WTC11 (cell line): ENCODE measurements around the gene ERVV-1. TPM values are rescaled to one million over a fixed set of nuclear protein-coding genes. Genes with fewer than 3 reads are reported as not detected.

Source experiments
- ATAC-seq: fragments of 200-7000 bp; cut with Tn5 transposase; 2 replicates; pipeline ENCODE4 v1.10.0; 2021; ENCODE audit warnings: mild to moderate bottlenecking, moderate library complexity
- CTCF ChIA-PET: fragments of 300-600 bp; sonication (Branson Sonifier 250); formaldehyde crosslinking; loops from one replicate; lab custom pipeline; 2021; ENCODE audit warnings: antibody characterized with exemption; lab: Charles Lee
- POLR2A ChIA-PET: fragments of 350-600 bp; sonication (Branson Sonifier 250); formaldehyde crosslinking; loops from one replicate; lab custom pipeline; 2021; ENCODE audit warnings: antibody characterized with exemption; lab: Charles Lee
- DNase-seq: peaks from one replicate; pipeline ENCODE4 v3.0.0; 2021; ENCODE audit warnings: low spot score
- H3K27ac Mint-ChIP-seq: 2 replicates; pipeline ENCODE4 v1.8.0; 2021; ENCODE audit warnings: mixed read lengths
- H3K27me3 Mint-ChIP-seq: 2 replicates; pipeline ENCODE4 v1.8.0; 2021; ENCODE audit warnings: low read depth, mild to moderate bottlenecking, moderate library complexity, mixed read lengths
- H3K36me3 Mint-ChIP-seq: 2 replicates; pipeline ENCODE4 v1.8.0; 2021; ENCODE audit warnings: mixed read lengths
- H3K4me1 Mint-ChIP-seq: 2 replicates; pipeline ENCODE4 v1.8.0; 2022; ENCODE audit warnings: mixed read lengths
- H3K4me3 Mint-ChIP-seq: 2 replicates; pipeline ENCODE4 v1.8.0; 2021; ENCODE audit warnings: mild to moderate bottlenecking, moderate library complexity, mixed read lengths
- H3K9me3 Mint-ChIP-seq: 2 replicates; pipeline ENCODE4 v1.8.0; 2021; ENCODE audit warnings: mixed read lengths
- ARID4B ChIP-seq: sonication (generic); formaldehyde crosslinking; IDR thresholded peaks from 2 replicates; pipeline ENCODE4 v1.8.0; 2023; ENCODE audit warnings: missing genetic modification reagents, mild to moderate bottlenecking, borderline replicate concordance
- ATF1 ChIP-seq: sonication (generic); formaldehyde crosslinking; IDR thresholded peaks from 2 replicates; pipeline ENCODE4 v1.8.1; 2023; ENCODE audit warnings: mild to moderate bottlenecking, moderate library complexity, missing genetic modification reagents
- CDX4 ChIP-seq: fragments of 250-450 bp; sonication (Bioruptor Pico); IDR thresholded peaks from 2 replicates; pipeline ENCODE4 v1.9.0; 2021; ENCODE audit warnings: moderate library complexity, mild to moderate bottlenecking, inconsistent platforms, borderline replicate concordance
- CREM ChIP-seq: sonication (generic); formaldehyde crosslinking; IDR thresholded peaks from 2 replicates; pipeline ENCODE4 v1.8.1; 2022; ENCODE audit warnings: mild to moderate bottlenecking, missing genetic modification reagents, moderate library complexity
- FOXK1 ChIP-seq: sonication (generic); formaldehyde crosslinking; IDR thresholded peaks from 2 replicates; pipeline ENCODE4 v1.8.0; 2022; ENCODE audit warnings: mild to moderate bottlenecking, moderate library complexity, missing genetic modification reagents
- FOXP1 ChIP-seq: sonication (generic); formaldehyde crosslinking; IDR thresholded peaks from 2 replicates; pipeline ENCODE4 v1.8.0; 2022; ENCODE audit warnings: missing genetic modification reagents, mild to moderate bottlenecking, moderate library complexity, borderline replicate concordance
- HMGXB4 ChIP-seq: sonication (generic); formaldehyde crosslinking; IDR thresholded peaks from 2 replicates; pipeline ENCODE4 v1.8.1; 2023; ENCODE audit warnings: mild to moderate bottlenecking, moderate library complexity, missing genetic modification reagents
- IRF1 ChIP-seq: sonication (generic); formaldehyde crosslinking; IDR thresholded peaks from 2 replicates; pipeline ENCODE4 v1.8.0; 2023; ENCODE audit warnings: missing genetic modification reagents
- MYBL2 ChIP-seq: sonication (generic); formaldehyde crosslinking; IDR thresholded peaks from 2 replicates; pipeline ENCODE4 v1.8.1; 2023; ENCODE audit warnings: mild to moderate bottlenecking, moderate library complexity, missing genetic modification reagents
- NFE2L1 ChIP-seq: sonication (generic); formaldehyde crosslinking; IDR thresholded peaks from 2 replicates; pipeline ENCODE4 v1.8.1; 2023; ENCODE audit warnings: missing genetic modification reagents
- NR1H2 ChIP-seq: sonication (generic); formaldehyde crosslinking; IDR thresholded peaks from 2 replicates; pipeline ENCODE4 v1.9.0; 2021; ENCODE audit warnings: mild to moderate bottlenecking, moderate library complexity, missing genetic modification reagents
- NR3C1 ChIP-seq: sonication (generic); formaldehyde crosslinking; conservative IDR thresholded peaks from 2 replicates; pipeline ENCODE4 v1.8.1; 2023; ENCODE audit warnings: low read depth, mild to moderate bottlenecking, missing genetic modification reagents
- SOX15 ChIP-seq: fragments of 250-450 bp; sonication (Bioruptor Pico); IDR thresholded peaks from 2 replicates; pipeline ENCODE4 v1.9.0; 2021; ENCODE audit warnings: mild to moderate bottlenecking
- ZNF232 ChIP-seq: sonication (generic); formaldehyde crosslinking; IDR thresholded peaks from 2 replicates; pipeline ENCODE4 v1.8.0; 2022; ENCODE audit warnings: mild to moderate bottlenecking, missing genetic modification reagents
- ZNF317 ChIP-seq: sonication (generic); formaldehyde crosslinking; IDR thresholded peaks from 2 replicates; pipeline ENCODE4 v1.8.1; 2023; ENCODE audit warnings: low read depth, mild to moderate bottlenecking, moderate library complexity, missing genetic modification reagents, borderline replicate concordance
- ZNF425 ChIP-seq: fragments of 250-450 bp; sonication (Bioruptor Pico); conservative IDR thresholded peaks from 2 replicates; pipeline ENCODE4 v1.9.0; 2021; ENCODE audit warnings: mild to moderate bottlenecking
- ZNF532 ChIP-seq: fragments of 250-450 bp; sonication (Bioruptor Pico); IDR thresholded peaks from 2 replicates; pipeline ENCODE4 v1.9.0; 2021; ENCODE audit warnings: mild to moderate bottlenecking, borderline replicate concordance
- ZNF671 ChIP-seq: fragments of 250-450 bp; sonication (Bioruptor Pico); IDR thresholded peaks from 2 replicates; pipeline ENCODE4 v1.8.0; 2021; ENCODE audit warnings: mild to moderate bottlenecking
- total RNA-seq: library from RNA; stranded (reverse); gene quantifications from 3 replicates; pipeline ENCODE4 v1.2.3, GENCODE V29; 2021
- TF ChIP-seq, protein P1 (sequence below): sonication (generic); formaldehyde crosslinking; IDR thresholded peaks from 2 replicates; pipeline ENCODE4 v1.8.1; 2022; ENCODE audit warnings: mild to moderate bottlenecking, missing genetic modification reagents, moderate library complexity, borderline replicate concordance
- TF ChIP-seq, protein P2 (sequence below): fragments of 200-600 bp; IDR thresholded peaks from 2 replicates; pipeline ENCODE4 v1.8.0; 2022; ENCODE audit warnings: antibody characterized with exemption

Gene ERVV-1
- total RNA-seq, 1 experiment from 2014 or later, result not detected

DNA sequence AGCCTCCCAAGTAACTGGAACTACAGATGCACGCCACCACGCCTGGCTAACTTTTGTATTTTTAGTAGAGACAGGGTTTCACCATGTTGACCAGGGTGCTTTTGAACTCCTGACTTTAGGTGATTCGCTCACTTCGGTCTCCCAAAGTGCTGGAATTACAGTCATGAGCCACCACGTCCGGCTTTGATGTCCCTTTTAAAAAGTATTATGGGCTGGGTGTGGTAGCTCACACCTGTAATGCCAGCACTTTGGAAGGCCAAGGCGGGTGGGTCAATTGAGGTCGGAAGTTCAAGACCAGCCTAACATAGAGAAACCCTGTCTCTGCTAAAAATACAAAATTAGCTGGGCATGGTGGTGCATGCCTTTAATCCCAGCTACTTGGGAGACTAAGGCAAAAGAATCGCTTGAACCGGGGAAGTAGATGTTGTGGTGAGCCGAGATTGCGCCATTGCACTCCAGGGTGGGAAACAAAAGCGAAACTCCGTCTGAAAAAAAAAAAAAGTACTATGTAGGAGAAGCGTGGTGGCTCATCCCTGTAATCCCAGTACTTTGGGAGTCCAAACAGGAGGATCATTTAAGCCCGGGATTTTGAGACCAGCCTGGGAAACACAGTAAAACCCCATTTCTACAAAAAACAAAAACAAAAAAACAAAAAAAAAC is 22.8 kb upstream of the ERVV-1 start:
- ChIA-PET POLR2A (no interaction called here), CTCF (no interaction called here)
- H3K9me3 Mint-ChIP-seq, result peaks cover 3% of the 10 kb centered on the region; the same call in 1 of the 2 replicates
- H3K36me3 Mint-ChIP-seq, result no peaks in the 10 kb centered on the region; the same call in none of the 2 replicates
- peaks cover 70% of the 10 kb centered on the region for H3K27me3 Mint-ChIP-seq
- TF ChIP-seq ARID4B (CRISPR knock-in tag) (no peak), HMGXB4 (CRISPR knock-in tag) (no peak), ZNF425 (CRISPR knock-in tag) (no peak), ATF1 (CRISPR knock-in tag) (no peak), FOXP1 (CRISPR knock-in tag) (no peak), ZNF232 (CRISPR knock-in tag) (no peak), ZNF671 (CRISPR knock-in tag) (no peak), CDX4 (CRISPR knock-in tag) (no peak), ZNF317 (CRISPR knock-in tag) (no peak), NR1H2 (no peak), CREM (CRISPR knock-in tag) (no peak), ZNF532 (CRISPR knock-in tag) (no peak), IRF1 (CRISPR knock-in tag) (no peak), SOX15 (CRISPR knock-in tag) (no peak), MYBL2 (CRISPR knock-in tag) (no peak), FOXK1 (CRISPR knock-in tag) (no peak), NR3C1 (no peak), NFE2L1 (CRISPR knock-in tag) (no peak)
- TF ChIP-seq, protein P1, sequence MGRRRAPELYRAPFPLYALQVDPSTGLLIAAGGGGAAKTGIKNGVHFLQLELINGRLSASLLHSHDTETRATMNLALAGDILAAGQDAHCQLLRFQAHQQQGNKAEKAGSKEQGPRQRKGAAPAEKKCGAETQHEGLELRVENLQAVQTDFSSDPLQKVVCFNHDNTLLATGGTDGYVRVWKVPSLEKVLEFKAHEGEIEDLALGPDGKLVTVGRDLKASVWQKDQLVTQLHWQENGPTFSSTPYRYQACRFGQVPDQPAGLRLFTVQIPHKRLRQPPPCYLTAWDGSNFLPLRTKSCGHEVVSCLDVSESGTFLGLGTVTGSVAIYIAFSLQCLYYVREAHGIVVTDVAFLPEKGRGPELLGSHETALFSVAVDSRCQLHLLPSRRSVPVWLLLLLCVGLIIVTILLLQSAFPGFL (CRISPR knock-in tag), result no peak
- TF ChIP-seq, protein P2, sequence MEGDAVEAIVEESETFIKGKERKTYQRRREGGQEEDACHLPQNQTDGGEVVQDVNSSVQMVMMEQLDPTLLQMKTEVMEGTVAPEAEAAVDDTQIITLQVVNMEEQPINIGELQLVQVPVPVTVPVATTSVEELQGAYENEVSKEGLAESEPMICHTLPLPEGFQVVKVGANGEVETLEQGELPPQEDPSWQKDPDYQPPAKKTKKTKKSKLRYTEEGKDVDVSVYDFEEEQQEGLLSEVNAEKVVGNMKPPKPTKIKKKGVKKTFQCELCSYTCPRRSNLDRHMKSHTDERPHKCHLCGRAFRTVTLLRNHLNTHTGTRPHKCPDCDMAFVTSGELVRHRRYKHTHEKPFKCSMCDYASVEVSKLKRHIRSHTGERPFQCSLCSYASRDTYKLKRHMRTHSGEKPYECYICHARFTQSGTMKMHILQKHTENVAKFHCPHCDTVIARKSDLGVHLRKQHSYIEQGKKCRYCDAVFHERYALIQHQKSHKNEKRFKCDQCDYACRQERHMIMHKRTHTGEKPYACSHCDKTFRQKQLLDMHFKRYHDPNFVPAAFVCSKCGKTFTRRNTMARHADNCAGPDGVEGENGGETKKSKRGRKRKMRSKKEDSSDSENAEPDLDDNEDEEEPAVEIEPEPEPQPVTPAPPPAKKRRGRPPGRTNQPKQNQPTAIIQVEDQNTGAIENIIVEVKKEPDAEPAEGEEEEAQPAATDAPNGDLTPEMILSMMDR, result no peak
- DNase-seq (no peak), ATAC-seq (no peak)
- peaks cover 15% of the 10 kb centered on the region for H3K4me1 Mint-ChIP-seq
- no peak overlapping the region for H3K27ac Mint-ChIP-seq
- H3K4me3 Mint-ChIP-seq, result no peak overlapping the region
